ENCODE results near the gene RAMAC. TPM values are rescaled to one million over a fixed set of nuclear protein-coding genes. Genes with fewer than 3 reads are reported as not detected.

The RAMAC gene
- total RNA-seq, 1 experiment from 2014 or later, result 31.8 TPM

DNA sequence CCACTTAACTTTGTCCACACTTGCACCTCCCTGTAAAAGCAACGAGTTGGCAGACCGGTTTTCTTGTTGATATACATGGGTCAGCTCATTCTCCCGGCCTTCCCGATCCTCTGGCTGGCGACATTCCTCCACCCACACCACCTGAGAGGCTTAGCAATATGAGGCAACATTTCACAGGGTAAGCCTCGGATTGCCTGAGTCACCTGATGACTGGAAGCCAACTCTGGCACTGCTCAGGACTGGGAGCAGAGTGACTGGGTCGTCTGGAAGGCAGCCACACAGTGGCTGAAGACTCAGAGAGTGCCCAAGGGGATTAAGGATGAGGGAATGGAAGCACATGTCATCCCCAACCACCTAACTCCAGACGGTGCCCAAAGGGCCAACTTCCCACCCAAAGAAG is 43.3 kb upstream of the RAMAC start:
- Mint-ChIP-seq H3K27ac (ENCODE audit: unreplicated experiment) (no peak overlapping the region), H3K9me3 (ENCODE audit: unreplicated experiment) (no peaks in the 10 kb centered on the region), H3K27me3 (ENCODE audit: insufficient read depth, unreplicated experiment) (peaks cover 18% of the 10 kb centered on the region), H3K36me3 (ENCODE audit: insufficient read depth, unreplicated experiment) (no peaks in the 10 kb centered on the region), H3K4me1 (ENCODE audit: low read depth, unreplicated experiment) (no peaks in the 10 kb centered on the region), H3K4me3 (ENCODE audit: unreplicated experiment) (no peak overlapping the region)
- TF ChIP-seq, protein P1, sequence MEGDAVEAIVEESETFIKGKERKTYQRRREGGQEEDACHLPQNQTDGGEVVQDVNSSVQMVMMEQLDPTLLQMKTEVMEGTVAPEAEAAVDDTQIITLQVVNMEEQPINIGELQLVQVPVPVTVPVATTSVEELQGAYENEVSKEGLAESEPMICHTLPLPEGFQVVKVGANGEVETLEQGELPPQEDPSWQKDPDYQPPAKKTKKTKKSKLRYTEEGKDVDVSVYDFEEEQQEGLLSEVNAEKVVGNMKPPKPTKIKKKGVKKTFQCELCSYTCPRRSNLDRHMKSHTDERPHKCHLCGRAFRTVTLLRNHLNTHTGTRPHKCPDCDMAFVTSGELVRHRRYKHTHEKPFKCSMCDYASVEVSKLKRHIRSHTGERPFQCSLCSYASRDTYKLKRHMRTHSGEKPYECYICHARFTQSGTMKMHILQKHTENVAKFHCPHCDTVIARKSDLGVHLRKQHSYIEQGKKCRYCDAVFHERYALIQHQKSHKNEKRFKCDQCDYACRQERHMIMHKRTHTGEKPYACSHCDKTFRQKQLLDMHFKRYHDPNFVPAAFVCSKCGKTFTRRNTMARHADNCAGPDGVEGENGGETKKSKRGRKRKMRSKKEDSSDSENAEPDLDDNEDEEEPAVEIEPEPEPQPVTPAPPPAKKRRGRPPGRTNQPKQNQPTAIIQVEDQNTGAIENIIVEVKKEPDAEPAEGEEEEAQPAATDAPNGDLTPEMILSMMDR (IDR thresholded peaks at IDR 0.05; ENCODE audit: insufficient read depth in 1 of 2, low read depth in 1 of 2, low read length in 1 of 2, severe bottlenecking in 1 of 2, unreplicated experiment in 1 of 2), result no peak
- ChIA-PET POLR2A (interaction anchor here (0.5 kb wide), 1 partner anchor 12 kb away, joined by 4 read pairs; no protein-coding TSS in a partner anchor), CTCF (interaction anchor here (1.0 kb wide), 2 partner anchors 68 to 93 kb away, joined by 3 read pairs; no protein-coding TSS in a partner anchor)
- Histone ChIP-seq H3K9me3 (no peaks in the 10 kb centered on the region), H3K4me1 (no peaks in the 10 kb centered on the region), H3K36me3 (ENCODE audit: control insufficient read depth, insufficient read depth, low read length) (no peaks in the 10 kb centered on the region), H3K4me3 (ENCODE audit: low read depth, low read length) (no peak overlapping the region), H3K27me3 (replicated peaks; ENCODE audit: control insufficient read depth, insufficient read depth, low read length) (no peaks in the 10 kb centered on the region)
- intact Hi-C loops (cut with micrococcal nuclease; ENCODE audit: unreplicated experiment), result no loop called here
- DNase-seq, result peak; percentile 50 to 56
- no TSS peak for BruUV-seq (replicated peaks)

DNA sequence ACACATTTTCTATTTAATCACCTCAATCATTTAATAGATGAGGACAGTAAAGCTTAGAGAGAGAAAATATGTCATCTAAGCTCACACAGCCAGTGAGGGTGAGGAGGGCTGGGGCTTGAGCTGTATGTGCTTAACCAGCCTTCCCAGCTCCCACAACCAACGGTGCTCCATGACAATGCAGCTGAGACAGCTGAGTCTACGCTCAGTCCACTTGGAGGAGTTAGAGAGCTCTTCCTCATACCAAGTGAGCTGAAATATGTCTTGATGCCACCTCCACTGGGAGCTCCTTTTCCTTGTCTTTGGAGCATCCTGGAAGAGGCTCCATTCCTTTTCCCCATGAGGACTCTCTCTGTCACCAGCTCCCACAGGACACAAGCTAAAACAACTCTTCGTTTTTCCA is 42.8 kb upstream of the RAMAC start:
- Histone ChIP-seq H3K36me3 (ENCODE audit: control insufficient read depth, insufficient read depth, low read length) (no peaks in the 10 kb centered on the region), H3K9me3 (no peaks in the 10 kb centered on the region), H3K4me3 (ENCODE audit: low read depth, low read length) (no peak overlapping the region), H3K4me1 (no peaks in the 10 kb centered on the region), H3K27me3 (replicated peaks; ENCODE audit: control insufficient read depth, insufficient read depth, low read length) (no peaks in the 10 kb centered on the region)
- no peak overlapping the region for H3K27ac Mint-ChIP-seq (ENCODE audit: unreplicated experiment)
- DNase-seq, result peak in 1 of 2 experiments; percentile 5
- TF ChIP-seq, protein P1 (IDR thresholded peaks at IDR 0.05; ENCODE audit: insufficient read depth in 1 of 2, low read depth in 1 of 2, low read length in 1 of 2, severe bottlenecking in 1 of 2, unreplicated experiment in 1 of 2), result no peak
- intact Hi-C loops (cut with micrococcal nuclease; ENCODE audit: unreplicated experiment), result no loop called here
- no peaks in the 10 kb centered on the region for H3K4me1 Mint-ChIP-seq (ENCODE audit: low read depth, unreplicated experiment)
- no TSS peak for BruUV-seq (replicated peaks)
- H3K27me3 Mint-ChIP-seq (ENCODE audit: insufficient read depth, unreplicated experiment), result peaks cover 19% of the 10 kb centered on the region
- no peak overlapping the region for H3K4me3 Mint-ChIP-seq (ENCODE audit: unreplicated experiment)
- H3K9me3 Mint-ChIP-seq (ENCODE audit: unreplicated experiment), result no peaks in the 10 kb centered on the region
- CTCF ChIA-PET, result interaction anchor here (1.0 kb wide), 1 partner anchor 68 kb away, joined by 3 read pairs; no protein-coding TSS in a partner anchor
- POLR2A ChIA-PET, result no interaction called here
- H3K36me3 Mint-ChIP-seq (ENCODE audit: insufficient read depth, unreplicated experiment), result no peaks in the 10 kb centered on the region

DNA sequence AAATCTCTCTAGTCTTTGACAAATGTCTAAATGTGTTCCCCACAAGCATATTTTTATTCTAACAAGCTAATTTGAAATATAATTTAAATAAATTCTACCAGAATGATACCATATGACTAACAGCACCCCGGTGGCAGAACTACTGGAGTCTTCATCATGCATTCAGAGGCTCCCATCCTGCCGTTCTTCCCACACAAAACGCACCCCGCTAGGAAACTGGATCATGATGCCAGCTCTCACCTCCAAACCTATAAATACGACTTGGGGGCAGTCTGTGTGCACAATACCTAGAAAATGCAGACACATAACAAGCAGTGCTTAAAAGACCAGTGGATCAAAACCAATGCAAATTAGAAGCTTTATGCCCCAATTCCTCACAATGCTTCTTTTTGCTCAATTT is 42.0 kb upstream of the RAMAC start:
- peaks cover 16% of the 10 kb centered on the region for H3K27me3 Mint-ChIP-seq (ENCODE audit: insufficient read depth, unreplicated experiment)
- H3K9me3 Mint-ChIP-seq (ENCODE audit: unreplicated experiment), result no peaks in the 10 kb centered on the region
- TF ChIP-seq, protein P1 (IDR thresholded peaks at IDR 0.05; ENCODE audit: insufficient read depth in 1 of 2, low read depth in 1 of 2, low read length in 1 of 2, severe bottlenecking in 1 of 2, unreplicated experiment in 1 of 2), result no peak
- Histone ChIP-seq H3K9me3 (no peaks in the 10 kb centered on the region), H3K27me3 (replicated peaks; ENCODE audit: control insufficient read depth, insufficient read depth, low read length) (no peaks in the 10 kb centered on the region), H3K4me3 (ENCODE audit: low read depth, low read length) (no peak overlapping the region), H3K36me3 (ENCODE audit: control insufficient read depth, insufficient read depth, low read length) (no peaks in the 10 kb centered on the region), H3K4me1 (no peaks in the 10 kb centered on the region)
- no TSS peak for BruUV-seq (replicated peaks)
- DNase-seq, result no peak
- H3K27ac Mint-ChIP-seq (ENCODE audit: unreplicated experiment), result no peak overlapping the region
- no peak overlapping the region for H3K4me3 Mint-ChIP-seq (ENCODE audit: unreplicated experiment)
- ChIA-PET POLR2A (no interaction called here), CTCF (no interaction called here)
- intact Hi-C loops (cut with micrococcal nuclease; ENCODE audit: unreplicated experiment), result no loop called here
- no peaks in the 10 kb centered on the region for H3K4me1 Mint-ChIP-seq (ENCODE audit: low read depth, unreplicated experiment)
- H3K36me3 Mint-ChIP-seq (ENCODE audit: insufficient read depth, unreplicated experiment), result no peaks in the 10 kb centered on the region

Data from Caco-2 (cell line).